K562 (cell line): ENCODE data around the gene DCAF4. TPM values are rescaled to one million over a fixed set of nuclear protein-coding genes. Genes with fewer than 3 reads are reported as not detected.

Experiments
- ATAC-seq: fragments of 200-7000 bp; cut with Tn5 transposase; 3 replicates; pipeline ENCODE4 v1.9.1; 2020; ENCODE audit warnings: moderate library complexity
- BruUV-seq: library from RNA; stranded (reverse); fragments of 400-500 nt; replicated peaks from 2 replicates; lab custom pipeline; 2021; lab: Mats Ljungman, UMichigan
- CTCF ChIA-PET: fragments of 300-600 bp; formaldehyde crosslinking; extraction: SDS; loops from one replicate; lab custom pipeline; 2021; ENCODE audit warnings: low intra/inter-chr PET ratio; lab: Yijun Ruan, JAX
- POLR2A ChIA-PET: fragments of 300-600, 350-650 bp; sonication (Branson Sonifier 250); formaldehyde crosslinking; extraction: SDS; loops from one replicate; lab custom pipeline; 2021; ENCODE audit warnings: antibody characterized with exemption, inconsistent platforms; lab: Yijun Ruan, JAX
- DNase-seq, 4 experiments: peaks; one replicate each; pipeline versions ENCODE4 v3.0.0 to v3.0.0-alpha.2; 2011 to 2018; ENCODE audit warnings: low spot score in 3 of 4, mixed read lengths in 3 of 4; ENCODE audit errors: extremely low read depth in 1 of 4
- FAIRE-seq: peaks from 2 replicates; lab custom pipeline; 2011; peaks lifted over from hg19 to GRCh38; lab: Jason Lieb, UNC
- H2AFZ ChIP-seq: 2 replicates; pipeline ENCODE4 v1.6.0; 2011; ENCODE audit warnings: low read depth, low read length, control low read depth, inconsistent platforms
- H3K27ac ChIP-seq: fragments of 200-600 bp; 3 replicates; pipeline ENCODE4 v1.8.0; 2011; ENCODE audit warnings: low read depth, mild to moderate bottlenecking, control low read depth, inconsistent platforms, low read length, moderate library complexity, mixed read lengths; ENCODE audit errors: extremely low read depth
- H3K27me3 ChIP-seq, 2 experiments: fragments of 300-600 bp in 1 of 2; 2 replicates in 1 of 2; 3 replicates in 1 of 2; pipeline versions ENCODE4 v1.6.0 to v1.8.0; 2011; ENCODE audit warnings: inconsistent platforms in 2 of 2, low read length in 2 of 2, mild to moderate bottlenecking in 1 of 2, mixed read lengths in 1 of 2, moderate library complexity in 1 of 2; ENCODE audit not compliant: control insufficient read depth in 2 of 2, insufficient read depth in 2 of 2
- H3K36me3 ChIP-seq: fragments of 300-600 bp; 3 replicates; pipeline ENCODE4 v1.8.0; 2011; ENCODE audit warnings: mild to moderate bottlenecking, low read length, inconsistent platforms; ENCODE audit not compliant: control insufficient read depth, insufficient read depth
- H3K4me1 ChIP-seq, 2 experiments: fragments of 200-600 bp in 1 of 2; replicated peaks in 1 of 2; 2 replicates in 1 of 2; 3 replicates in 1 of 2; pipeline versions ENCODE4 v1.5.1 to v1.8.0; 2011; ENCODE audit warnings: inconsistent platforms in 2 of 2, low read length in 2 of 2, mild to moderate bottlenecking in 1 of 2, mixed read lengths in 1 of 2, moderate library complexity in 1 of 2; ENCODE audit not compliant: control insufficient read depth in 2 of 2, insufficient read depth in 2 of 2
- H3K4me2 ChIP-seq: 2 replicates; pipeline ENCODE4 v1.6.1; 2011; ENCODE audit warnings: low read length, control low read depth, inconsistent platforms, mixed read lengths; ENCODE audit not compliant: insufficient read depth
- H3K4me3 ChIP-seq: fragments of 200-600 bp; sonication (generic), shearing (Covaris generic); 2 replicates; pipeline ENCODE4 v1.5.1; 2016; ENCODE audit warnings: control low read depth, inconsistent platforms
- H3K79me2 ChIP-seq: fragments of 200-600 bp; 3 replicates; pipeline ENCODE4 v1.8.0; 2011; ENCODE audit warnings: low read length, inconsistent platforms; ENCODE audit not compliant: control insufficient read depth, insufficient read depth
- H3K9ac ChIP-seq, 2 experiments: 2 replicates each; pipeline versions ENCODE4 v1.6.0 to v1.6.1; 2011; ENCODE audit warnings: low read depth in 2 of 2, low read length in 2 of 2, control low read depth in 1 of 2, inconsistent platforms in 1 of 2, mild to moderate bottlenecking in 1 of 2, mixed read lengths in 1 of 2; ENCODE audit not compliant: insufficient read depth in 1 of 2
- H3K9me1 ChIP-seq: one replicate; pipeline ENCODE4 v1.6.0; 2011; ENCODE audit warnings: inconsistent platforms, mild to moderate bottlenecking, low read length, moderate library complexity; ENCODE audit not compliant: control insufficient read depth, insufficient read depth
- H3K9me3 ChIP-seq: replicated peaks from 2 replicates; pipeline ENCODE4 v1.5.1; 2011; ENCODE audit warnings: low read depth, low read length, inconsistent platforms; ENCODE audit not compliant: control insufficient read depth, insufficient read depth
- H4K20me1 ChIP-seq: replicated peaks from 2 replicates; pipeline ENCODE4 v1.6.1; 2011; ENCODE audit warnings: low read length, inconsistent platforms, mixed read lengths; ENCODE audit not compliant: control insufficient read depth, insufficient read depth
- GTF2F1 ChIP-seq: IDR thresholded peaks from 2 replicates; pipeline ENCODE4 v1.6.1; 2011; ENCODE audit warnings: low read depth, low read length, improper control_type of control experiment
- JUND ChIP-seq, 2 experiments: IDR thresholded peaks; 2 replicates in 1 of 2; 3 replicates in 1 of 2; pipeline ENCODE4 v1.6.1; 2011; ENCODE audit warnings: borderline replicate concordance in 2 of 2, low read depth in 2 of 2, low read length in 2 of 2, improper control_type of control experiment in 1 of 2, missing biosample characterization in 1 of 2, missing genetic modification characterization in 1 of 2, missing genetic modification reagents in 1 of 2
- MAFF ChIP-seq: IDR thresholded peaks from 2 replicates; pipeline ENCODE4 v1.6.1; 2012; ENCODE audit warnings: low read length, improper control_type of control experiment
- MTA1 ChIP-seq: fragments of 450-650 bp; IDR thresholded peaks from 2 replicates; pipeline ENCODE4 v1.6.1; 2017; ENCODE audit warnings: borderline replicate concordance
- MTF1 ChIP-seq: fragments of 250-450 bp; sonication (Bioruptor Pico); IDR thresholded peaks from 2 replicates; pipeline ENCODE4 v1.9.0; 2021; ENCODE audit warnings: moderate library complexity, mild to moderate bottlenecking, inconsistent platforms, borderline replicate concordance
- RFX1 ChIP-seq: fragments of 450-650 bp; IDR thresholded peaks from 2 replicates; pipeline ENCODE4 v1.6.1; 2016; ENCODE audit warnings: mild to moderate bottlenecking, moderate library complexity
- SRSF1 ChIP-seq: fragments of 200-400 bp; formaldehyde crosslinking; IDR thresholded peaks from 2 replicates; pipeline ENCODE4 v1.6.1; 2017; ENCODE audit warnings: mild to moderate bottlenecking, low read depth, low read length, moderate library complexity
- SRSF7 ChIP-seq: fragments of 200-400 bp; formaldehyde crosslinking; optimal IDR thresholded peaks from 2 replicates; pipeline ENCODE3; 2017; ENCODE audit warnings: mild to moderate bottlenecking, low read depth, low read length
- TSC22D4 ChIP-seq: fragments of 450-650 bp; IDR thresholded peaks from 2 replicates; pipeline ENCODE4 v1.6.1; 2016; ENCODE audit warnings: missing genetic modification characterization, missing biosample characterization, control low read depth
- ZNF239 ChIP-seq: fragments of 250-450 bp; sonication (Bioruptor Pico); IDR thresholded peaks from 2 replicates; pipeline ENCODE4 v1.4.0; 2020; ENCODE audit warnings: mild to moderate bottlenecking
- ZNF444 ChIP-seq: fragments of 250-450 bp; sonication (Bioruptor Pico); IDR thresholded peaks from 2 replicates; pipeline ENCODE4 v1.4.0; 2020; ENCODE audit warnings: mild to moderate bottlenecking, moderate library complexity
- ZNF507 ChIP-seq: conservative IDR thresholded peaks from 2 replicates; pipeline ENCODE4 v1.6.1; 2017; ENCODE audit warnings: missing genetic modification characterization, missing compliant biosample characterization
- ZNF583 ChIP-seq: fragments of 250-450 bp; sonication (Bioruptor Pico); IDR thresholded peaks from 2 replicates; pipeline ENCODE4 v1.4.0; 2020
- ZNF77 ChIP-seq: fragments of 250-450 bp; sonication (Bioruptor Pico); IDR thresholded peaks from 2 replicates; pipeline ENCODE4 v1.5.0; 2020
- WGBS: fragments of 100-300 bp; shearing (Covaris generic); methylation state at CpG from one replicate; pipeline ENCODE4 v1.1.6; 2016; ENCODE audit warnings: low coverage, mixed read lengths; ENCODE audit not compliant: insufficient coverage; ENCODE audit errors: missing lambda C conversion rate; 5-methylcytosine and 5-hydroxymethylcytosine counted together
- in situ Hi-C: fragments of 300-500 bp; cut with MboI; formaldehyde crosslinking; loops from 4 replicates; pipeline ENCODE4 v1.15.0; 2018; ENCODE audit warnings: inconsistent platforms, mixed read lengths
- intact Hi-C: fragments of 100-400 bp; cut with micrococcal nuclease; formaldehyde crosslinking; loops from 2 replicates; pipeline ENCODE4 v1.14.2; 2022
- polyA plus RNA-seq, 8 experiments: library from polyadenylated mRNA; depleted of rRNA in 4 of 8; stranded (reverse) in 5 of 8; unstranded in 3 of 8; fragments of >200 nt; fragmentation: Nextera tagmentation in 2 of 8; fragmentation: Illumina TruSeq in 1 of 8; extraction: Ambion mirVana in 2 of 8; extraction: Trizol in 1 of 8; gene quantifications; 2 replicates each; pipeline versions ENCODE4 v1.2.1 to v1.2.3, GENCODE V29; 2011 to 2014; ENCODE audit warnings: inconsistent platforms in 1 of 8, missing spikeins in 1 of 8
- total RNA-seq, 7 experiments: library from RNA; depleted of rRNA in 6 of 7; stranded (reverse); fragments of >200 nt in 6 of 7; fragmentation: Illumina TruSeq in 2 of 7; extraction: Trizol in 2 of 7; gene quantifications; 2 replicates each; pipeline versions ENCODE4 v1.2.1 to v1.2.3, GENCODE V29; 2011 to 2021; ENCODE audit warnings: low replicate concordance in 1 of 7
- TF ChIP-seq, protein P1 (sequence below): fragments of 250-450 bp; sonication (Bioruptor Pico); IDR thresholded peaks from 2 replicates; pipeline ENCODE4 v1.4.0; 2020

Gene DCAF4
- total and polyA plus RNA-seq, 9 of the 15 experiments (the other 6 are each of a cell fraction or from before 2014, with no cell fraction given): 2.7 to 49.2 (median 22.9) TPM

DNA sequence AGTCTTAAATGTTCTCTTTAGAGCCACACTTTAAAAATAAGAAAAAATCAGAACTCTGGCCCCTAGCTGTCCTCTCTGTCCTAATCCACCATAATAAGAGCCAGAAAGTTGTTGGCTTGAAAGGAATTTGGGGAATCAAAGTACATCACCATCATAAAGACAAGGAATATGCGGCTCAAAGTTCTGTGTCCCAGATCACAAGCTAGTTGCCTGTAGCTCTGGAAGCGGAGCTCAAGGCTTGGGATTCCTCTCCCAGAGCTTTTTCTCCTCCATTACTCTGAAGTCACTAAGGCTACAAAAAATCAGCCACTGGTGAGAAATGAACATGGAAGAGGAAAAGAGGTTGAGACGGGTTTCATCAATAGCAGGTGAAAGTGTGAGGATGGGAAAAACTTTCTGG lies 38.8 kb upstream of the DCAF4 start:
- peaks cover 0 to 7% of the 10 kb centered on the region in 2 experiments; a peak in 3 of 5 replicates for H3K27me3 ChIP-seq
- H3K4me1 ChIP-seq: peaks cover 0 to 7% of the 10 kb centered on the region in 2 experiments; a peak in 3 of 5 replicates
- no peak overlapping the region for H2AFZ ChIP-seq
- in situ Hi-C loops (no loop called here), intact Hi-C loops (no loop called here)
- DNase-seq: no peak
- BruUV-seq: no TSS peak
- no peak overlapping the region for H3K4me3 ChIP-seq
- no peak overlapping the region for H3K9ac ChIP-seq
- no peaks in the 10 kb centered on the region for H3K9me1 ChIP-seq
- POLR2A ChIA-PET: interaction anchor here (1.1 kb wide), 1 partner anchor 11 kb away, joined by 5 read pairs; no protein-coding TSS in a partner anchor
- H3K36me3 ChIP-seq: no peaks in the 10 kb centered on the region
- no peak for TF ChIP-seq ZNF507 (tag)
- TF ChIP-seq, protein P1, sequence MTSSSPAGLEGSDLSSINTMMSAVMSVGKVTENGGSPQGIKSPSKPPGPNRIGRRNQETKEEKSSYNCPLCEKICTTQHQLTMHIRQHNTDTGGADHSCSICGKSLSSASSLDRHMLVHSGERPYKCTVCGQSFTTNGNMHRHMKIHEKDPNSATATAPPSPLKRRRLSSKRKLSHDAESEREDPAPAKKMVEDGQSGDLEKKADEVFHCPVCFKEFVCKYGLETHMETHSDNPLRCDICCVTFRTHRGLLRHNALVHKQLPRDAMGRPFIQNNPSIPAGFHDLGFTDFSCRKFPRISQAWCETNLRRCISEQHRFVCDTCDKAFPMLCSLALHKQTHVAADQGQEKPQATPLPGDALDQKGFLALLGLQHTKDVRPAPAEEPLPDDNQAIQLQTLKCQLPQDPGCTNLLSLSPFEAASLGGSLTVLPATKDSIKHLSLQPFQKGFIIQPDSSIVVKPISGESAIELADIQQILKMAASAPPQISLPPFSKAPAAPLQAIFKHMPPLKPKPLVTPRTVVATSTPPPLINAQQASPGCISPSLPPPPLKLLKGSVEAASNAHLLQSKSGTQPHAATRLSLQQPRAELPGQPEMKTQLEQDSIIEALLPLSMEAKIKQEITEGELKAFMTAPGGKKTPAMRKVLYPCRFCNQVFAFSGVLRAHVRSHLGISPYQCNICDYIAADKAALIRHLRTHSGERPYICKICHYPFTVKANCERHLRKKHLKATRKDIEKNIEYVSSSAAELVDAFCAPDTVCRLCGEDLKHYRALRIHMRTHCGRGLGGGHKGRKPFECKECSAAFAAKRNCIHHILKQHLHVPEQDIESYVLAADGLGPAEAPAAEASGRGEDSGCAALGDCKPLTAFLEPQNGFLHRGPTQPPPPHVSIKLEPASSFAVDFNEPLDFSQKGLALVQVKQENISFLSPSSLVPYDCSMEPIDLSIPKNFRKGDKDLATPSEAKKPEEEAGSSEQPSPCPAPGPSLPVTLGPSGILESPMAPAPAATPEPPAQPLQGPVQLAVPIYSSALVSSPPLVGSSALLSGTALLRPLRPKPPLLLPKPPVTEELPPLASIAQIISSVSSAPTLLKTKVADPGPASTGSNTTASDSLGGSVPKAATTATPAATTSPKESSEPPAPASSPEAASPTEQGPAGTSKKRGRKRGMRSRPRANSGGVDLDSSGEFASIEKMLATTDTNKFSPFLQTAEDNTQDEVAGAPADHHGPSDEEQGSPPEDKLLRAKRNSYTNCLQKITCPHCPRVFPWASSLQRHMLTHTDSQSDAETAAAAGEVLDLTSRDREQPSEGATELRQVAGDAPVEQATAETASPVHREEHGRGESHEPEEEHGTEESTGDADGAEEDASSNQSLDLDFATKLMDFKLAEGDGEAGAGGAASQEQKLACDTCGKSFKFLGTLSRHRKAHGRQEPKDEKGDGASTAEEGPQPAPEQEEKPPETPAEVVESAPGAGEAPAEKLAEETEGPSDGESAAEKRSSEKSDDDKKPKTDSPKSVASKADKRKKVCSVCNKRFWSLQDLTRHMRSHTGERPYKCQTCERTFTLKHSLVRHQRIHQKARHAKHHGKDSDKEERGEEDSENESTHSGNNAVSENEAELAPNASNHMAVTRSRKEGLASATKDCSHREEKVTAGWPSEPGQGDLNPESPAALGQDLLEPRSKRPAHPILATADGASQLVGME: no peak
- TF ChIP-seq MTA1: no peak
- TF ChIP-seq MTF1: no peak
- no peak for TF ChIP-seq ZNF77 (CRISPR knock-in tag)
- no peak for TF ChIP-seq ZNF583 (CRISPR knock-in tag)
- no peak for TF ChIP-seq JUND (IDR thresholded peaks at IDR 0.05; ENCODE audit: borderline replicate concordance, low read depth, low read length)
- TF ChIP-seq JUND (tag; IDR thresholded peaks at IDR 0.05; ENCODE audit: borderline replicate concordance, low read depth, low read length): no peak
- TF ChIP-seq RFX1: no peak
- no peak for TF ChIP-seq ZNF239 (CRISPR knock-in tag)
- no peak for TF ChIP-seq TSC22D4
- no peak for TF ChIP-seq GTF2F1
- no peak for TF ChIP-seq ZNF444 (CRISPR knock-in tag)
- no peak for TF ChIP-seq SRSF7
- no peak for TF ChIP-seq MAFF
- no peak for TF ChIP-seq SRSF1
- 53% methylated on average over 3 of the region's 3 CpGs for WGBS
- no peak for FAIRE-seq
- H3K9me3 ChIP-seq: no peaks in the 10 kb centered on the region
- H4K20me1 ChIP-seq: no peaks in the 10 kb centered on the region
- H3K4me2 ChIP-seq: no peak overlapping the region
- no peaks in the 10 kb centered on the region for H3K79me2 ChIP-seq
- no peak for ATAC-seq
- CTCF ChIA-PET: no interaction called here
- H3K27ac ChIP-seq: no peak overlapping the region
